HL-60 (cell line): ENCODE data around the gene MEAK7.

Source experiments
- DNase-seq, 2 experiments: peaks; one replicate each; pipeline ENCODE4 v3.0.0-alpha.2; 2010 to 2020; ENCODE audit warnings: low read depth in 1 of 2, low spot score in 1 of 2
- H3K27ac ChIP-seq: fragments of 250-450 bp; sonication (Bioruptor Pico); replicated peaks from 2 replicates; pipeline ENCODE4 v1.5.1; 2020; ENCODE audit warnings: mild to moderate bottlenecking, moderate library complexity
- H3K27me3 ChIP-seq: fragments of 250-450 bp; sonication (Bioruptor Pico); 2 replicates; pipeline ENCODE4 v1.5.1; 2021; ENCODE audit warnings: mild to moderate bottlenecking, moderate library complexity; ENCODE audit not compliant: insufficient read depth, poor library complexity, severe bottlenecking
- H3K4me3 ChIP-seq: replicated peaks from 2 replicates; pipeline ENCODE4 v1.5.1; 2011; ENCODE audit warnings: mild to moderate bottlenecking, control low read depth, low read length; ENCODE audit not compliant: insufficient read depth
- GABPA ChIP-seq: IDR thresholded peaks from 2 replicates; pipeline ENCODE4 v1.6.1; 2012; ENCODE audit warnings: low read depth
- POLR2AphosphoS5 ChIP-seq: IDR thresholded peaks from 2 replicates; pipeline ENCODE4 v1.6.1; 2012; ENCODE audit warnings: low read depth
- SPI1 ChIP-seq: IDR thresholded peaks from 2 replicates; pipeline ENCODE4 v1.6.1; 2012; ENCODE audit warnings: low read depth, mild to moderate bottlenecking, borderline replicate concordance
- TF ChIP-seq, protein P1 (sequence below): IDR thresholded peaks from one replicate; pipeline ENCODE4 v1.5.1; 2011; ENCODE audit warnings: low read length, control low read depth, inconsistent platforms; ENCODE audit not compliant: insufficient read depth
- TF ChIP-seq, protein P2 (sequence below): IDR thresholded peaks from 2 replicates; pipeline ENCODE4 v1.6.1; 2012; ENCODE audit warnings: low read depth; ENCODE audit not compliant: insufficient replicate concordance

The MEAK7 gene

DNA sequence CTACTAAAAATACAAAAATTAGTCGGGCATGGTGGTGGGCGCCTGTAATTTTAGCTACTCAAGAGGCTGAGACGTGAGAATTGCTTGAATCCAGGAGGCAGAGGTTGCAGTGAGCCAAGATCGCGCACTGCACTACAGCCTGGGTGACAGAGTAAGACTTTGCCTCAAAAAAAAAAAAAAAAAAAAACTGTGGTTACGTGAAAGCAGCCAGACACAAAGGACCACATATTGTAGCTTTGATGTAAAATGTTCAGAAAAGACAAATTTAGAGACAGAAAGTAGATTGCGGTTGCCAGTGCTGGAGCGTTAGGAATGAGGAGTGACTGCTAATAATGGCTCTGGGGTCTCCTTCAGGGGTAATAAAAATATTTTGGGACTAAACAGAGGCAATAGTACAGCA is 4.0 kb upstream of the MEAK7 start:
- Histone ChIP-seq H3K27me3 (no peaks in the 10 kb centered on the region), H3K27ac (no peak overlapping the region), H3K4me3 (no peak overlapping the region)
- TF ChIP-seq, protein P1, sequence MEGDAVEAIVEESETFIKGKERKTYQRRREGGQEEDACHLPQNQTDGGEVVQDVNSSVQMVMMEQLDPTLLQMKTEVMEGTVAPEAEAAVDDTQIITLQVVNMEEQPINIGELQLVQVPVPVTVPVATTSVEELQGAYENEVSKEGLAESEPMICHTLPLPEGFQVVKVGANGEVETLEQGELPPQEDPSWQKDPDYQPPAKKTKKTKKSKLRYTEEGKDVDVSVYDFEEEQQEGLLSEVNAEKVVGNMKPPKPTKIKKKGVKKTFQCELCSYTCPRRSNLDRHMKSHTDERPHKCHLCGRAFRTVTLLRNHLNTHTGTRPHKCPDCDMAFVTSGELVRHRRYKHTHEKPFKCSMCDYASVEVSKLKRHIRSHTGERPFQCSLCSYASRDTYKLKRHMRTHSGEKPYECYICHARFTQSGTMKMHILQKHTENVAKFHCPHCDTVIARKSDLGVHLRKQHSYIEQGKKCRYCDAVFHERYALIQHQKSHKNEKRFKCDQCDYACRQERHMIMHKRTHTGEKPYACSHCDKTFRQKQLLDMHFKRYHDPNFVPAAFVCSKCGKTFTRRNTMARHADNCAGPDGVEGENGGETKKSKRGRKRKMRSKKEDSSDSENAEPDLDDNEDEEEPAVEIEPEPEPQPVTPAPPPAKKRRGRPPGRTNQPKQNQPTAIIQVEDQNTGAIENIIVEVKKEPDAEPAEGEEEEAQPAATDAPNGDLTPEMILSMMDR = no peak
- TF ChIP-seq SPI1 (no peak), GABPA (no peak), POLR2AphosphoS5 (no peak)
- TF ChIP-seq, protein P2, sequence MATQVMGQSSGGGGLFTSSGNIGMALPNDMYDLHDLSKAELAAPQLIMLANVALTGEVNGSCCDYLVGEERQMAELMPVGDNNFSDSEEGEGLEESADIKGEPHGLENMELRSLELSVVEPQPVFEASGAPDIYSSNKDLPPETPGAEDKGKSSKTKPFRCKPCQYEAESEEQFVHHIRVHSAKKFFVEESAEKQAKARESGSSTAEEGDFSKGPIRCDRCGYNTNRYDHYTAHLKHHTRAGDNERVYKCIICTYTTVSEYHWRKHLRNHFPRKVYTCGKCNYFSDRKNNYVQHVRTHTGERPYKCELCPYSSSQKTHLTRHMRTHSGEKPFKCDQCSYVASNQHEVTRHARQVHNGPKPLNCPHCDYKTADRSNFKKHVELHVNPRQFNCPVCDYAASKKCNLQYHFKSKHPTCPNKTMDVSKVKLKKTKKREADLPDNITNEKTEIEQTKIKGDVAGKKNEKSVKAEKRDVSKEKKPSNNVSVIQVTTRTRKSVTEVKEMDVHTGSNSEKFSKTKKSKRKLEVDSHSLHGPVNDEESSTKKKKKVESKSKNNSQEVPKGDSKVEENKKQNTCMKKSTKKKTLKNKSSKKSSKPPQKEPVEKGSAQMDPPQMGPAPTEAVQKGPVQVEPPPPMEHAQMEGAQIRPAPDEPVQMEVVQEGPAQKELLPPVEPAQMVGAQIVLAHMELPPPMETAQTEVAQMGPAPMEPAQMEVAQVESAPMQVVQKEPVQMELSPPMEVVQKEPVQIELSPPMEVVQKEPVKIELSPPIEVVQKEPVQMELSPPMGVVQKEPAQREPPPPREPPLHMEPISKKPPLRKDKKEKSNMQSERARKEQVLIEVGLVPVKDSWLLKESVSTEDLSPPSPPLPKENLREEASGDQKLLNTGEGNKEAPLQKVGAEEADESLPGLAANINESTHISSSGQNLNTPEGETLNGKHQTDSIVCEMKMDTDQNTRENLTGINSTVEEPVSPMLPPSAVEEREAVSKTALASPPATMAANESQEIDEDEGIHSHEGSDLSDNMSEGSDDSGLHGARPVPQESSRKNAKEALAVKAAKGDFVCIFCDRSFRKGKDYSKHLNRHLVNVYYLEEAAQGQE = no peak
- no peak for DNase-seq

DNA sequence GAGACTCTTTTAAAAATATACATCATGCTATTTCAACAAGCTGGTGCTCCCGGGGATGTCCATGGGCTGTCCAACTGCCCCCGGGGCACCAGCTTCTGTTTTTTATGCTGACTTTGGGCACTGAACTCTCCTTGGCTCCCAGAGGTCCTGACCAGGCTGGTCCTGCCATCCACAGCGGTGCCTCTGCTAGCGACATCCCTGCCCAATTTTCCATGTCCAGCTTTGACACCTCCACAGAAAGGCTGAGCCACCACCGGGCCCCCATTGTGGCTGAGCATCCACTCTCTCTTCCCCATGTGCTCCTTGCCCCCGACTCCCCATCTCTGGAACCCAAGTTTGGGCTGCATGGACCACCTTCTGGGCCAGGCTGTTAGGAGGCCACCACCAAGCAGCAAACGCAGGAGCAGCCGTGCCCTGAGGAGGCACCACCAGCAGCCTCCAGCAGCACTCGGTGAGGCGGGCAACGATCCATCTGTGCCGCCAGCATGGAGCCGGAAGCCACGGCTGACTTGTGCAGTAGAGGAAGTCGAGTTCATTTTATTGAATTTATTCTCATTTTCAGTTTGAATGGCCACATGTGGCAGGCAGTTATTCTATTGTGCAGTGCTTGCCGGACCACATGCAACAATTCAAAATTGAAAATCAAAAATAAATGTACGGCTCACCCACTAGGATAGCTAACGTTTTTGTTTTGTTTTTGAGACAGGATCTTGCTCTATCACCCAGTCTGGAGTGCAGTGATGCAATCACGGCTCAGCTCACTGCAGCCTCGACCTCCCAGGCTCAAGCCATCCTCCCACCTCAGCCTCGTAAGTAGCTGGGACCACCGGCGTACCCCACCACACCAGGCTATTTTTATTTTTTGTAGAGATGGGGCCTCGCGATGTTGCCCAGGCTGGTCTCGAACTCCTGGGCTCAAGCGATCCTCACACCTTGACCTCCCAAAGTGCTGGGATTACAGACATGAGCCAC is 2.8 kb upstream of the MEAK7 start:
- H3K27me3 ChIP-seq = no peaks in the 10 kb centered on the region
- peak overlapping the region; percentile 53 for H3K27ac ChIP-seq
- peak in 1 of 2 experiments; percentile 59 for DNase-seq
- H3K4me3 ChIP-seq = no peak overlapping the region
- TF ChIP-seq POLR2AphosphoS5 (no peak), GABPA (no peak), SPI1 (no peak)
- TF ChIP-seq, protein P2 = no peak
- TF ChIP-seq, protein P1 = no peak

DNA sequence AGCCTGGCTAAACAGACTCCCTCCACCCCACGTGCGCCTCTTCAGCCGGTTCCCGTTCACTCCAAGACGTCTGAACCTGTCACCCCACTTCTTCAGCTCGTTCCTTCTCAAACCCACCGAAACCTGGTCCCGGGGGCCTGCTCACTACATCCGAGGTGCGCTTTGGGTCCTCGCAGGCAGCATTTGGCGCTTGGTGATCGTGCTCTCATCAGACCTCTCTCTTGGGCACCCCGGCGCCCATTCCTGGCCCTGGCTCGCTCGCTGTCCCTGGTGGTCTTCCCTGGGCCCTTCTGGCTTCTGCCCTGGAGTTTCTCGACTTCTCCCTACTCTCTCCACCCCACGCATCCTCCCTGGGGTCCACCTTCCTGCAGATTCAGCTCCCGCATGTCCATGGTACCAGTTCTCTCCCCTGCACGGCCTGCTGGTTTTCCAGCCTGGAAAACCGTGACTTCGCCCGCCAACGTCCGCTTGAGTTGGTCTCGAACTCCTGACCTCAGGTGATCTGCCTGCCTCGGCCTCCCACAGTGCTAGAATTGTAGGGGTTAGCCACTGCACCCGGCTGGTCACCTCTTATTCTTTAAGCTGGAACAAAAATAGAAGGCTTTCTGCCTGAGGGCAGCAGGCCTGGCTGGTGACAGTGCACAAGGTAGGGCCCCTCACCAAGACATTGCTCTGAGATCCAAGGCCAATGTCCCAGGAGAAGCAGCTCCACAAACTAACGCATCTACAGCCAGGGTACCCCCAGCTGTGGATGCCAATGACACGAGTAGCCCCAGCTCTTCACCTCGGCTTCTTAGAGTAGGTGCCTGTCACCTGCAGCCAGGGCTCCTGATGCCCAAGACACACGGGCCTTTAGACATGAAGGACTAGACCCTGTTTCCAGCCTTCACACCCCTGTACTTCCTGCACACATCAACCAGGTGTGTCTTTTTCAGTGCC is 1.1 kb upstream of the MEAK7 start:
- TF ChIP-seq POLR2AphosphoS5 (no peak), SPI1 (no peak), GABPA (no peak)
- TF ChIP-seq, protein P2 = no peak
- TF ChIP-seq, protein P1 = no peak
- no peak for DNase-seq
- peak overlapping the region; percentile 51 for H3K27ac ChIP-seq
- H3K4me3 ChIP-seq = peak overlapping the region; percentile 42
- H3K27me3 ChIP-seq = no peaks in the 10 kb centered on the region
